Duodenal mucosa (tissue), 2 donors: Measurements from ENCODE around the gene LSM14A.
"Not testable (repeated sequence)": the region's sequence is repeated elsewhere in the genome, so short reads cannot be mapped to it uniquely, and the experiment has no call there.

Experiments used
- H3K27ac ChIP-seq: one replicate; pipeline ENCODE4 v1.7.0; 2013; ENCODE audit warnings: low read depth, low read length
- H3K27me3 ChIP-seq, 2 donors: one replicate each; pipeline ENCODE4 v1.7.0; 2013; ENCODE audit warnings: low read length in 2 of 2, control low read depth in 1 of 2; ENCODE audit not compliant: insufficient read depth in 2 of 2, control insufficient read depth in 1 of 2
- H3K36me3 ChIP-seq, 2 donors: one replicate each; pipeline ENCODE4 v1.7.0; 2013; ENCODE audit warnings: low read length in 2 of 2, control low read depth in 1 of 2; ENCODE audit not compliant: insufficient read depth in 2 of 2, control insufficient read depth in 1 of 2
- H3K4me1 ChIP-seq, 2 donors: one replicate each; pipeline ENCODE4 v1.7.0; 2013; ENCODE audit warnings: low read length in 2 of 2, control low read depth in 1 of 2; ENCODE audit not compliant: insufficient read depth in 2 of 2, control insufficient read depth in 1 of 2
- H3K4me3 ChIP-seq, 2 donors: one replicate each; pipeline ENCODE4 v1.7.0; 2013; ENCODE audit warnings: low read length in 2 of 2, low read depth in 1 of 2
- H3K9ac ChIP-seq, 2 donors: one replicate each; pipeline ENCODE4 v1.7.0; 2013; ENCODE audit warnings: low read length in 2 of 2, low read depth in 1 of 2
- H3K9me3 ChIP-seq, 2 donors: one replicate each; pipeline ENCODE4 v1.7.0; 2013; ENCODE audit warnings: low read length in 2 of 2, control low read depth in 1 of 2; ENCODE audit not compliant: control insufficient read depth in 1 of 2

LSM14A gene

GRCh38 chr19:34213283-34213682, 41.0 kb downstream of the LSM14A start:
- H3K36me3 ChIP-seq = peaks cover 20 to 57% of the 10 kb centered on the region in 2 donors
- H3K27ac ChIP-seq = no peak overlapping the region
- no peaks in the 10 kb centered on the region for H3K4me1 ChIP-seq
- no peak overlapping the region for H3K9ac ChIP-seq
- no peak overlapping the region for H3K4me3 ChIP-seq
- H3K9me3 ChIP-seq = no peaks in the 10 kb centered on the region
- H3K27me3 ChIP-seq = no peaks in the 10 kb centered on the region

- Histone ChIP-seq H3K27me3 (no peaks in the 10 kb centered on the region), H3K27ac (no peak overlapping the region), H3K4me3 (no peak overlapping the region), H3K36me3 (peaks cover 12 to 57% of the 10 kb centered on the region in 2 donors), H3K9ac (no peak overlapping the region), H3K4me1 (no peaks in the 10 kb centered on the region), H3K9me3 (no peaks in the 10 kb centered on the region)
Measured at GRCh38 chr19:34214040-34214439, 41.7 kb downstream of the LSM14A start.

GRCh38 chr19:34215006-34215665, 42.8 kb downstream of the LSM14A start:
- Histone ChIP-seq H3K9me3 (no peaks in the 10 kb centered on the region), H3K36me3 (peaks cover 16 to 54% of the 10 kb centered on the region in 2 donors), H3K9ac (no peak overlapping the region), H3K27ac (no peak overlapping the region), H3K27me3 (no peaks in the 10 kb centered on the region), H3K4me1 (no peaks in the 10 kb centered on the region), H3K4me3 (no peak overlapping the region)

DNA sequence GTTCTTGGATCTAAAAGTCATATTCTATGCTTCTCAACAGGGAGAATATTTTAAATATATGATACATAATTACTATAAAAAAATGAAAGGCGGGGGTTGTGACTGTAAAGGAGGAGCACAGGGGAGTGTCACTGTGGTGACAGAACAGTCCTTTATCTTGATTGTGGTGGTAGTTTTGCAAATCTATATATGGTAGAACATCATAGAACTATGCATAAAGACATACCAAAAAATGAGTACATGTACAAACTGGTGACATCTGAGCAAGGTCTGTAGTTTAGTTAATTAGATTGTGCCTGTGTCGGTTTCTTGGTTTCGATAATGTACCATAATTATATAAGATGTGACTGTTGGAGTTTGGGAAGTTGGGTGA, 43.3 kb downstream of the LSM14A start:
- H3K9ac ChIP-seq = no peak overlapping the region

DNA sequence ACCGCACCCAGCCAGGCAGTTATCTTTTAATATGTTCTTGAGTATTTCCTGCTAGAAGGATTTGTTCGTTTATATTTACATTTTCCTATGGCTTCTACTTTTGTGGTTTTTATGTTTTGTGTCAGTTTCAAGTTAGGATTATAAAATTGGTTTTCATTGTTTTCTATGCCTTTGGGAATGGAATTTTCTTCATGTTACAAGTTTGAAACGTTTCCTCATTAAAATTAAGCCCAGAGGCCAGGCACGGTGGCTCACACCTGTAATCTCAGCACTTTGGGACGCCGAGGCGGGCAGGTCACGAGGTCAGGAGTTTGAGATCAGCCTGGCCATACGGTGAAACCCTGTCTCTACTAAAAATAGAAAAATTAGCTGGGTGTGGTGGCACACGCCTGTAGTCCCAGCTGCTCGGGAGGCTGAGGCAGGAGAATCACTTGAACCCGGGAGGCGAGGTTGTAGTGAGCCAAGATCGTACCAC, 44.5 kb downstream of the LSM14A start:
- not testable (repeated sequence) for H3K9ac ChIP-seq, H3K4me3 ChIP-seq, H3K27me3 ChIP-seq, H3K4me1 ChIP-seq, H3K27ac ChIP-seq, H3K9me3 ChIP-seq
- peaks cover 20 to 54% of the 10 kb centered on the region in 2 donors for H3K36me3 ChIP-seq

More for the DNA sequence above, 43.3 kb downstream of the LSM14A start:
- no peak overlapping the region for H3K4me3 ChIP-seq
- H3K4me1 ChIP-seq = no peaks in the 10 kb centered on the region
- H3K27ac ChIP-seq = no peak overlapping the region
- no peaks in the 10 kb centered on the region for H3K9me3 ChIP-seq
- H3K36me3 ChIP-seq = peaks cover 14 to 52% of the 10 kb centered on the region in 2 donors
- H3K27me3 ChIP-seq = no peaks in the 10 kb centered on the region

DNA sequence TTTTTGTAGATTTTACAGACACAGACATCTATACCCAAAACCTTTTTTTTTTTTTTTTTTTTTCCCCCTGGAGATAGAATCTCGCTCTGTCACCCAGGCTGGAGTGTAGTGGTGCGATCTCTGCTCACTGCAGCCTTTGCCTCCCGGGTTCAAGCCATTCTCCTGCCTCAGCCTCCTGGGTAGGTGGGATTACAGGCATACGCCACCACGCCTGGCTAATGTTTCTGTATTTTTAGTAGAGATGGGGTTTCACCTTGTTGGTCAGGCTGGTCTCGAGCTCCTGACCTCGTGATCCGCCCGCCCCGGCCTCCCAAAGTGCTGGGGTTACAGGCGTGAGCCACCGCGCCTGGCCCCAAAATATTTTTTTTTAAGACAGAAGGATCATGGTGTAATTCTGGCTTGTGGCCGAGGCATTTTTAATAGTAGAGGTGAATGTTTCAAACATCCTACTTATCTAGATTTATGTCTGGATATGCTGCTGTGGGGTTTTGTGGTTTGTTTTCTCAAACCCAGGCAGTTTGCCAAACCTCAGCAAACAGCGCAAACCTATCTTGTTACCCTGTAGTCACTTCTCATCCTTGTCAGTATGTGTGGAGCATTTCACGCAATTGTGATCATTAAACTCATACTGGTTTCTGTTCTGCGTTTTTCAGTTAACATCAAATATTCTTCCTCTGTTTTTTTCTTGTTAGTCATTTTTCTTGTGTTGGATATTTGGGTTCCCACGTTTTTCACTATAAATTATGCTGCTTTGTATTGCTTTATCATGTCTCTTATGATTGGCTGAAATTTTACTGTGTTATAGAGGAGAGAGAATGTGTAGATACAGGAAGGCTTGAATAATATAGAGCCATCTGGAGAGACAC, 45.9 kb downstream of the LSM14A start:
- H3K36me3 ChIP-seq = peaks cover 33 to 57% of the 10 kb centered on the region in 2 donors
- H3K27me3 ChIP-seq = no peaks in the 10 kb centered on the region
- H3K4me1 ChIP-seq = no peaks in the 10 kb centered on the region
- H3K27ac ChIP-seq = no peak overlapping the region
- no peaks in the 10 kb centered on the region for H3K9me3 ChIP-seq
- H3K4me3 ChIP-seq = no peak overlapping the region
- no peak overlapping the region for H3K9ac ChIP-seq

- H3K9ac ChIP-seq = no peak overlapping the region
- no peaks in the 10 kb centered on the region for H3K9me3 ChIP-seq
- H3K27ac ChIP-seq = no peak overlapping the region
- H3K36me3 ChIP-seq = peaks cover 38 to 60% of the 10 kb centered on the region in 2 donors
- H3K27me3 ChIP-seq = no peaks in the 10 kb centered on the region
- H3K4me3 ChIP-seq = no peak overlapping the region
- no peaks in the 10 kb centered on the region for H3K4me1 ChIP-seq
Measured at GRCh38 chr19:34218818-34219164, 46.5 kb downstream of the LSM14A start.

GRCh38 chr19:34220472-34221063, 48.3 kb downstream of the LSM14A start:
- H3K4me1 ChIP-seq = peaks cover 0 to 3% of the 10 kb centered on the region in 2 donors
- peaks cover 44 to 69% of the 10 kb centered on the region in 2 donors for H3K36me3 ChIP-seq
- no peaks in the 10 kb centered on the region for H3K9me3 ChIP-seq
- H3K9ac ChIP-seq = no peak overlapping the region
- no peaks in the 10 kb centered on the region for H3K27me3 ChIP-seq
- H3K4me3 ChIP-seq = no peak overlapping the region
- no peak overlapping the region for H3K27ac ChIP-seq

DNA sequence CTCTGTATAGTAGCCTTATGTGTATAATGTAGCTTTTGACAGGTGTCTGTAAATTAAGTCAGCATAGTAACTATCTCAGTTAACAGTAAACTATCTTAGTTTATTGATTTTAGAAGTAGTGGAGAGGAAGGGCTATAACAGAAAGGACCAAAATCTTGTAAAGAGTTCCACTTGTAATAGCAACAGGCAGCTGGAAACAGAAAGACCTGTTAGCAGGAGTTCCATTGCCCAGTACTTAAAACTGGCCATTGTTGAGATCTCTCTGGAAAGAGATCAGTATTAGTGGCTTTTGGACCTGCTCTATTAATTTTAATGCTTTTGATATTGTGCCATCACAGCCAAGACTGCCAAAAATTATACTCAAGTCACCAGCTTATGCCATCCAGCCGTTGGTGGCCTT, 50.1 kb downstream of the LSM14A start:
- peaks cover 51 to 77% of the 10 kb centered on the region in 2 donors for H3K36me3 ChIP-seq
- H3K4me1 ChIP-seq = peaks cover 0 to 3% of the 10 kb centered on the region in 2 donors
- H3K9me3 ChIP-seq = no peaks in the 10 kb centered on the region
- no peak overlapping the region for H3K4me3 ChIP-seq
- H3K27ac ChIP-seq = no peak overlapping the region
- no peaks in the 10 kb centered on the region for H3K27me3 ChIP-seq
- H3K9ac ChIP-seq = no peak overlapping the region
